GM12864 (cell line): ENCODE data around the gene NINL.

Experiments used
- DNase-seq: peaks from one replicate; pipeline ENCODE4 v3.0.0-alpha.2; 2011; ENCODE audit warnings: low read depth
- H3K4me3 ChIP-seq: 2 replicates; pipeline ENCODE4 v1.5.1; 2011; ENCODE audit warnings: mild to moderate bottlenecking, low read depth, low read length, control low read depth
- CTCF ChIP-seq: IDR thresholded peaks from 2 replicates; pipeline ENCODE4 v1.5.1; 2011; ENCODE audit warnings: low read depth, mild to moderate bottlenecking, moderate library complexity, low read length, control low read depth, inconsistent platforms; ENCODE audit errors: missing control alignments

NINL gene

DNA sequence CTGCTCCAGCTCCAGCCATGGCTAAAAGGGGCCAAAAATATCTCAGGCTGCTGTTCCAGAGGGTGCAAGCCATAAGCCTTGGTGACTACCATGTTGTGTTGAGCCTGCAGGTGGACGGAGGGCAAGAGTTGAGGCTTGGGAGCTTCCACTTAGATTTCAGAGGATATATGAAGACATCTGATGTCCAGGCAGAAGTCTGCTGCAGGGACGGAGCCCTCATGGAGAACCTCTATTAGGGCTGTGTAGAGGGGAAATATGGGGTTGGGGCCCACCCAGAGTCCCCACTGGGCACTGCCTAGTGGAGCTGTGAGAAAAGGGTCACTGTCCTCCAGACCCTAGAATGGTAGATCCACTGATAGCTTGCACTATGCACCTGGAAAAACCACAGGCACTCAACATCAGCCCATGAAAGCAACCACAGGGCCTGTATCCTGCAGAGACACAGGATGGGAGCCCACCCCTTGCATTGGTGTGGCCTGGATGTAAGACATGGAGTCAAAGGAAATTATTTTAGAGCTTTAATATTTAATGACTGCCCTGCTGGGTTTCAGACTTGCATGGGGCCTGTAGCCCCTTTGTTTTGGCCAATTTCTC is 70.5 kb downstream of the NINL start:
- no peak for TF ChIP-seq CTCF
- no peak overlapping the region for H3K4me3 ChIP-seq
- DNase-seq, result no peak

DNA sequence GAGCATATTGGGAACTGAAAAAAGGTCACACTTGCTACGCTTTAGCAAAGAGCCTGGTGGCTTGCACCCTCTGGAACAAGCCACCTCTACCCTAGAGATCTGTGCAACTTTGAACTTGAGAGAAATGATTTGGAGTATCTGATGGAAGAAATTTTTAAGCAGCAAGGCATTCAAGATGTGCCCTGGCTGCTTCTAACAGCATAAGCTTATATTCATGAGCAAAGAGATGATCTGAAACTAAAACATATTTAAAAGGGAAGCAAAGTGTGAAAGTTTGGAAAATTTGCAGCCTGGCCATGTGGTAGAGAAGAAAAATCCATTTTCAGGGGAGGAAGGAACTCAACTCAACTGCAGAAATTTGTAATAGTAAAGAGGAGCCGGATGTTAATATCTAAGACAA is 71.1 kb downstream of the NINL start:
- DNase-seq, result no peak
- H3K4me3 ChIP-seq, result no peak overlapping the region
- no peak for TF ChIP-seq CTCF

GRCh38 chr20:25512709-25513108 is 72.6 kb downstream of the NINL start:
- no peak for DNase-seq
- TF ChIP-seq CTCF, result no peak
- no peak overlapping the region for H3K4me3 ChIP-seq

DNA sequence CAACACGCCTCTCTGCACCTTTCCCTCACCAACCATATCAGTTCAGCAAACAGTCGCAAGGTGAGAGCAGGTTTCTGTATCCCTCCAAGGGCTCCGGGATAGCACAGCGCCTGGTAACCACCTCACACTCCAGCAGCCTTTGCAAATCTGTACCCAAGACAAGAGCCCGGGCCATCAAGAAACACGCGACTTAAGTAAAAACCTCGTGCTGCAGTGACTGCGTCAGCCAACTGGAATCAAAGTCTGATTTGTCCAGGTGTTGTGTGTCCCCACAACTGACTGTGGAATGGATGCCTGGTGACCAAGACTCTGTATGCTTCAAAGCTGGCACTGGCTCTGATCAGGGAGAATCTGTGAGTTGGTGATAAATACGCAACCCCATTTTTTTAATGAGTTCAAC is 74.1 kb downstream of the NINL start:
- H3K4me3 ChIP-seq, result no peak overlapping the region
- DNase-seq, result no peak
- no peak for TF ChIP-seq CTCF

DNA sequence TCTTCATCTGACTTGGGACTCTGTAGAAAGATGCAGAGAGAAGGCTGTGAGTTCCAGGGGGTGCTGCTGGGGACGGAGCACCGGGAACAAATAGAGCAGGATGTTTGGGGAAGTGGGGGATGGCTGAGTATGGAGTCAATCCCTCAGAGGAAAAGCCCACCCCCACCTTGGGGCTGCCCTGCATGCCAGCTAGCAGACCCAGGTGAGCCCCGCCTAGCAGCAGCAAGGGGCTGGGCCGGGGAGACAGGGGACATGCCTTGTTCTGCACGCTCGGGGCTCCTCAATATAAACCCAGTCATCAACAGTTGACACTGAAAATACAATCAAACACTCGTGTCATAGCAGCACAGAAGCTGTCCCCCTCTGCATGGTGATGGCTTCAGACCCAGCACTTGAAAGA is 74.6 kb downstream of the NINL start:
- H3K4me3 ChIP-seq, result no peak overlapping the region
- no peak for DNase-seq
- no peak for TF ChIP-seq CTCF

- H3K4me3 ChIP-seq, result no peak overlapping the region
- TF ChIP-seq CTCF, result no peak
- DNase-seq, result no peak
These were observed 75.1 kb downstream of the NINL start for GRCh38 chr20:25510202-25510601.

DNA sequence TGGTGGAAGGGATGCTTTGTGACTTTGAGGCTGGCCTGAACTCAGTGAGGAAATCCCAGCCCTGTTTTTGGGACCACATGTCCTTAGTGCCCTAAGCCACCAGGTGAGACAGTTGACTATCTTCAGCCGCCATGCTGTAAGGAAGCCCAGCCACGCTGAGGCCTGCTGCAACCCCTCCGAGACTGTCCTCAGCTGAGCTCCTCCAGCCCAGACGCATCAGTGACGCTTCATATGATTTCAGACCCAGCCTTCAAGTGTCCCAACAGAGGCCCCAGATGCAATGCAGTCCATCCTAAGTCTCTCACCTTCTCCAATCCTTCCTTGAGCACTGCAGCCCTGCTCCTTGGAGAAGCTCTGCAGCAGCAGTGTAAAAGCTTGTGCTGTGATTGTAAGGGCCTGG is 76.2 kb downstream of the NINL start:
- no peak for TF ChIP-seq CTCF

More for the DNA sequence above, 76.2 kb downstream of the NINL start:
- DNase-seq, result no peak
- H3K4me3 ChIP-seq, result no peak overlapping the region
